SU-DHL-6 (cell line): ENCODE measurements around the gene IFITM1.

ENCODE experiments used
- CTCF ChIP-seq: fragments of 200-600 bp; sonication (generic); IDR thresholded peaks from one replicate; pipeline ENCODE4 v1.5.1; 2017; ENCODE audit warnings: antibody characterized with exemption, mild to moderate bottlenecking, low read length, moderate library complexity; ENCODE audit not compliant: insufficient read depth, poor library complexity, severe bottlenecking
- EZH2phosphoT487 ChIP-seq: fragments of 200-600 bp; sonication (generic), shearing (Covaris generic); conservative IDR thresholded peaks from 2 replicates; pipeline ENCODE4 v1.6.1; 2018; ENCODE audit warnings: mild to moderate bottlenecking, antibody characterized with exemption, low read length, moderate library complexity, mixed read lengths

GRCh38 chr11:357582-357981, 43.7 kb downstream of the IFITM1 start:
- TF ChIP-seq CTCF, result no peak
- no peak for TF ChIP-seq EZH2phosphoT487
